Prostate gland (tissue), 2 donors: ENCODE measurements around the gene TRAF7. TPM values are rescaled to one million over a fixed set of nuclear protein-coding genes. Genes with fewer than 3 reads are reported as not detected.
"Not testable (repeated sequence)": the region's sequence is repeated elsewhere in the genome, so short reads cannot be mapped to it uniquely, and the experiment has no call there.

Experiments
- DNase-seq: peaks from one replicate; pipeline ENCODE4 v3.0.0-alpha.2; 2019; ENCODE audit warnings: low spot score
- H3K27ac ChIP-seq, 2 donors: fragments of 200-600 bp; sonication (generic); 2 replicates each; pipeline ENCODE4 v1.5.1; 2017 to 2019
- H3K27me3 ChIP-seq: fragments of 200-600 bp; sonication (generic); replicated peaks from 2 replicates; pipeline ENCODE4 v1.5.1; 2019; ENCODE audit not compliant: insufficient read depth
- H3K36me3 ChIP-seq, 2 donors: fragments of 200-600 bp; sonication (generic); 1 replicate in 1 of 2; 2 replicates in 1 of 2; pipeline versions ENCODE4 v1.5.1 to v1.8.1; 2017 to 2019
- H3K4me1 ChIP-seq: fragments of 200-600 bp; sonication (generic); replicated peaks from 2 replicates; pipeline ENCODE4 v1.5.1; 2019
- H3K4me3 ChIP-seq, 2 donors: fragments of 200-600 bp; sonication (generic); 2 replicates each; pipeline ENCODE4 v1.5.1; 2017 to 2019
- H3K9me3 ChIP-seq: fragments of 200-600 bp; sonication (generic); 2 replicates; pipeline ENCODE4 v1.5.1; 2017
- CTCF ChIP-seq, 4 experiments: fragments of 200-600 bp in 2 of 4; fragments of 450-650 bp in 2 of 4; sonication (generic) in 2 of 4; IDR thresholded peaks; 1 replicate in 3 of 4; 2 replicates in 1 of 4; pipeline ENCODE4 v1.5.1; 2016 to 2019; ENCODE audit warnings: antibody characterized with exemption in 4 of 4, mild to moderate bottlenecking in 2 of 4, moderate library complexity in 2 of 4
- POLR2A ChIP-seq: fragments of 450-650 bp; IDR thresholded peaks from one replicate; pipeline ENCODE4 v1.6.1; 2016; ENCODE audit warnings: antibody characterized with exemption, mild to moderate bottlenecking
- POLR2AphosphoS5 ChIP-seq: sonication (generic); formaldehyde crosslinking; IDR thresholded peaks from one replicate; pipeline ENCODE4 v1.6.1; 2017; ENCODE audit warnings: antibody characterized with exemption
- WGBS: methylation state at CpG from one replicate; pipeline ENCODE4 v1.1.5; 2018; 5-methylcytosine and 5-hydroxymethylcytosine counted together
- intact Hi-C: fragments of 100-400 bp; cut with DNase I; formaldehyde crosslinking; loops from one replicate; pipeline ENCODE4 v1.14.2; 2022
- total RNA-seq, 2 donors: library from RNA; depleted of rRNA; stranded (reverse); fragments of >200 nt; gene quantifications; one replicate each; pipeline ENCODE4 v1.1.0, GENCODE V29; 2016

TRAF7 gene
- total RNA-seq, 2 donors from 2014 or later = 40.0 to 51.5 TPM

GRCh38 chr16:2197765-2198164 lies 42.2 kb downstream of the TRAF7 start:
- no peaks in the 10 kb centered on the region for H3K4me1 ChIP-seq
- no peaks in the 10 kb centered on the region for H3K36me3 ChIP-seq
- intact Hi-C loops = no loop called here
- H3K9me3 ChIP-seq = no peaks in the 10 kb centered on the region
- H3K27ac ChIP-seq = no peak overlapping the region
- 72% methylated on average over 6 of the region's 6 CpGs for WGBS
- TF ChIP-seq CTCF (IDR thresholded peaks at IDR 0.05) (no peak), POLR2AphosphoS5 (no peak), POLR2A (no peak)
- H3K4me3 ChIP-seq = no peak overlapping the region
- H3K27me3 ChIP-seq = no peaks in the 10 kb centered on the region
- no peak for DNase-seq

- no peak overlapping the region for H3K4me3 ChIP-seq
- WGBS = 68% methylated on average over 4 of the region's 4 CpGs
- TF ChIP-seq POLR2AphosphoS5 (no peak), POLR2A (no peak), CTCF (IDR thresholded peaks at IDR 0.05) (no peak)
- H3K27ac ChIP-seq = no peak overlapping the region
- no peak for DNase-seq
- H3K27me3 ChIP-seq = no peaks in the 10 kb centered on the region
- no peaks in the 10 kb centered on the region for H3K36me3 ChIP-seq
- no peaks in the 10 kb centered on the region for H3K4me1 ChIP-seq
- intact Hi-C loops = no loop called here
- no peaks in the 10 kb centered on the region for H3K9me3 ChIP-seq
These were observed 42.7 kb downstream of the TRAF7 start for GRCh38 chr16:2198283-2198682.

- Histone ChIP-seq H3K36me3 (no peaks in the 10 kb centered on the region), H3K4me1 (no peaks in the 10 kb centered on the region), H3K27ac (no peak overlapping the region), H3K27me3 (no peaks in the 10 kb centered on the region), H3K9me3 (no peaks in the 10 kb centered on the region), H3K4me3 (no peak overlapping the region)
- intact Hi-C loops = no loop called here
- no peak for DNase-seq
- 82% methylated on average over 5 of the region's 5 CpGs for WGBS
- no peak for TF ChIP-seq POLR2A
- TF ChIP-seq POLR2AphosphoS5 = no peak
- no peak for TF ChIP-seq CTCF (IDR thresholded peaks at IDR 0.05)
These were observed 43.5 kb downstream of the TRAF7 start for GRCh38 chr16:2199095-2199494.

GRCh38 chr16:2199621-2200139 lies 44.1 kb downstream of the TRAF7 start:
- H3K27me3 ChIP-seq = no peaks in the 10 kb centered on the region
- no peak for DNase-seq
- no peaks in the 10 kb centered on the region for H3K4me1 ChIP-seq
- H3K36me3 ChIP-seq = no peaks in the 10 kb centered on the region
- WGBS = 57% methylated on average over 14 of the region's 14 CpGs
- H3K9me3 ChIP-seq = no peaks in the 10 kb centered on the region
- intact Hi-C loops = loop anchor here (10.0 kb wide), 1 partner anchor 55 kb away; the partner anchor contains the start of gene ECI1
- TF ChIP-seq POLR2AphosphoS5 (no peak), CTCF (IDR thresholded peaks at IDR 0.05) (no peak), POLR2A (no peak)
- H3K4me3 ChIP-seq = no peak overlapping the region
- H3K27ac ChIP-seq = no peak overlapping the region

GRCh38 chr16:2200313-2200712 lies 44.7 kb downstream of the TRAF7 start:
- 93% methylated on average over 6 of the region's 6 CpGs for WGBS
- DNase-seq = no peak
- no peaks in the 10 kb centered on the region for H3K9me3 ChIP-seq
- no peak overlapping the region for H3K27ac ChIP-seq
- TF ChIP-seq POLR2A (no peak), CTCF (IDR thresholded peaks at IDR 0.05) (no peak), POLR2AphosphoS5 (no peak)
- H3K27me3 ChIP-seq = no peaks in the 10 kb centered on the region
- no peaks in the 10 kb centered on the region for H3K4me1 ChIP-seq
- intact Hi-C loops = loop anchor here (10.0 kb wide), 1 partner anchor 54 kb away; the partner anchor contains the start of gene ECI1
- no peak overlapping the region for H3K4me3 ChIP-seq
- H3K36me3 ChIP-seq = no peaks in the 10 kb centered on the region

GRCh38 chr16:2203119-2203688 lies 47.6 kb downstream of the TRAF7 start:
- not testable (repeated sequence) for H3K27ac ChIP-seq, DNase-seq, H3K4me1 ChIP-seq, H3K27me3 ChIP-seq, H3K9me3 ChIP-seq, H3K36me3 ChIP-seq, H3K4me3 ChIP-seq
- intact Hi-C loops = loop anchor here (10.0 kb wide), 1 partner anchor 52 kb away; the partner anchor contains the start of gene ECI1
- 95% methylated on average over 8 of the region's 8 CpGs for WGBS
